ENCODE results near the gene MAP3K5.

Gene MAP3K5

DNA sequence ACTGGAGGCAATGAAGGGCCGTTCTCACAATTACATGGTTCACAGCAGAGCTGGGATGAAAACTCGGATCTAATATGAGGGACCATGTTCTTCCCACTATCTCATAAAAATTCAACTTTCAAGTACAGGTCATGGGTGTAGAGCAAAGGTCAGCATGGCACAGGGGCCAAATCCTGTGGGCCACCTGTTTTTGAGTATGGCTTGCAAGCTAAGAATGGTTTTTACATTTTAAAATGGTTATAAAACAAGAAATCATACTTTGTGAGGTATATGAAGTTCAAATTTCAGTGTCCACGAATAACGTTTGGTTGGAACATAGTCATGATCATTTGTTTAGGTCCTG is 4.6 kb downstream of the MAP3K5 start:
- no peak for DNase-seq (ENCODE audit: low read depth)
- in situ Hi-C loops (cut with HindIII; ENCODE audit: low sequenced_read_pairs) = no loop called here
- TF ChIP-seq, protein P1, sequence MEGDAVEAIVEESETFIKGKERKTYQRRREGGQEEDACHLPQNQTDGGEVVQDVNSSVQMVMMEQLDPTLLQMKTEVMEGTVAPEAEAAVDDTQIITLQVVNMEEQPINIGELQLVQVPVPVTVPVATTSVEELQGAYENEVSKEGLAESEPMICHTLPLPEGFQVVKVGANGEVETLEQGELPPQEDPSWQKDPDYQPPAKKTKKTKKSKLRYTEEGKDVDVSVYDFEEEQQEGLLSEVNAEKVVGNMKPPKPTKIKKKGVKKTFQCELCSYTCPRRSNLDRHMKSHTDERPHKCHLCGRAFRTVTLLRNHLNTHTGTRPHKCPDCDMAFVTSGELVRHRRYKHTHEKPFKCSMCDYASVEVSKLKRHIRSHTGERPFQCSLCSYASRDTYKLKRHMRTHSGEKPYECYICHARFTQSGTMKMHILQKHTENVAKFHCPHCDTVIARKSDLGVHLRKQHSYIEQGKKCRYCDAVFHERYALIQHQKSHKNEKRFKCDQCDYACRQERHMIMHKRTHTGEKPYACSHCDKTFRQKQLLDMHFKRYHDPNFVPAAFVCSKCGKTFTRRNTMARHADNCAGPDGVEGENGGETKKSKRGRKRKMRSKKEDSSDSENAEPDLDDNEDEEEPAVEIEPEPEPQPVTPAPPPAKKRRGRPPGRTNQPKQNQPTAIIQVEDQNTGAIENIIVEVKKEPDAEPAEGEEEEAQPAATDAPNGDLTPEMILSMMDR (IDR thresholded peaks at IDR 0.05; ENCODE audit: low read depth, low read length, missing control alignments) = no peak
- peak overlapping the region; percentile 0 for H3K4me3 ChIP-seq (ENCODE audit: low read depth, low read length)

DNA sequence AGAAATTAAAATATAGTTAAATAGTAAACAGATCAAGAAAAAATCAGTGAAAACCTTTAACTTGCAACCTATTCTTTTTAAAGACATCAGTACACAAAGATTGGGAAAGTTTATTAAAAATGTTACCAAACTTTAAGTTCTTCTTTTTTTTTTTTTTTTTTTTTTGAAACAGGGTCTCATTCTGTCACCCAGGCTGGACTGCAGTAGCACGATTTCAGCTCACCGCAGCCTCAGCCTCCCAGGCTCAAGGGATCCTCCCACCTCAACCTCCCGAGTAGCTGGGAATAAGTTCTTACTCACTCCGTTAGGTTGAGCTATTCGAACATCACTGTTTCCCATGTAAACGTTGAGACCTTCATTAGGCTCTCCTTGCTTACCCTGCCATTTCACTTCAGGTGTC is 5.6 kb downstream of the MAP3K5 start:
- in situ Hi-C loops (cut with HindIII; ENCODE audit: low sequenced_read_pairs) = no loop called here
- DNase-seq (ENCODE audit: low read depth) = no peak
- TF ChIP-seq, protein P1 (IDR thresholded peaks at IDR 0.05; ENCODE audit: low read depth, low read length, missing control alignments) = no peak
- no peak overlapping the region for H3K4me3 ChIP-seq (ENCODE audit: low read depth, low read length)

GRCh38 chr6:136784910-136785746 is 7.1 kb downstream of the MAP3K5 start:
- TF ChIP-seq, protein P1 (IDR thresholded peaks at IDR 0.05; ENCODE audit: low read depth, low read length, missing control alignments) = no peak
- DNase-seq (ENCODE audit: low read depth) = no peak
- H3K4me3 ChIP-seq (ENCODE audit: low read depth, low read length) = no peak overlapping the region
- in situ Hi-C loops (cut with HindIII; ENCODE audit: low sequenced_read_pairs) = no loop called here

DNA sequence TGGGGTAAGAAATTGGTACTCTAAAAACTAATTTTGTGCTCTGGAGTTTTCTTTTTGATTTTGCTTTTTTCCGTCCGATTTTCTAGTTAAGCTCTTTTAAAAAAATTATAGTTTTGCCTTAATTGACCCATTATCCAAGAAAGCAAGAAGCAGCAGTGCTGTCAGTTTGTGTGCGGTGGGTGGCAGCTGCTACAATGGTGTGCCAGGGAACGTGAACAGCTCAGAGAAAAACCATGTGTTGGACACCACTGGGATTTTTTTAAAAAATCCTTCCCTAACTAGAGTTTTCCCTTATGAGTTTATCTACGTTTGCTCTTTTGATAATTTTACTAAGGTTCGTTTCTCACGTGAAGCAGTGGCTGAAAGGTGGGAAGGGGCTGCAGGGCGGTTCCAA is 8.0 kb downstream of the MAP3K5 start:
- in situ Hi-C loops (cut with HindIII; ENCODE audit: low sequenced_read_pairs) = no loop called here
- no peak for DNase-seq (ENCODE audit: low read depth)
- H3K4me3 ChIP-seq (ENCODE audit: low read depth, low read length) = no peak overlapping the region
- TF ChIP-seq, protein P1 (IDR thresholded peaks at IDR 0.05; ENCODE audit: low read depth, low read length, missing control alignments) = no peak

GRCh38 chr6:136783495-136784270 is 8.6 kb downstream of the MAP3K5 start:
- TF ChIP-seq, protein P1 (IDR thresholded peaks at IDR 0.05; ENCODE audit: low read depth, low read length, missing control alignments) = no peak
- DNase-seq (ENCODE audit: low read depth) = no peak
- in situ Hi-C loops (cut with HindIII; ENCODE audit: low sequenced_read_pairs) = no loop called here
- H3K4me3 ChIP-seq (ENCODE audit: low read depth, low read length) = no peak overlapping the region

DNA sequence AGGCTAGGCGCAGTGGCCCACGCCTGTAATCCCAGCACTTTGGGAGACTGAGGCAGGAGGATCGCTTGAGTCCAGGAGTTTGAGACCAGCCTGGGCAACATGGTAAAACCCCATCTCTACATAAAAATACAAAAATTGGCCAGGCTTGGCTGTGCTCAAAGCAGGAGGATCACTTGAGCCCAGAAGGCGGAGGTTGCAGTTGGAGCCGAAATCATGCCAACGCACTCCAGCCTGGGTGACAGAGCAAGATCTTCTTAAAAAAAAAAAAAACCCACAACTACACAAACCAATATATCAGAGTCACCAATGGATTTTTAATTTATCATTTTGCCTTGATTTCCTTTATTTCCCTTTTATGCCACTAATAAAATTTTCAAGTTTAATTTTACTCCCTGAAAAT is 9.3 kb downstream of the MAP3K5 start:
- TF ChIP-seq, protein P1 (IDR thresholded peaks at IDR 0.05; ENCODE audit: low read depth, low read length, missing control alignments) = no peak
- no peak overlapping the region for H3K4me3 ChIP-seq (ENCODE audit: low read depth, low read length)
- in situ Hi-C loops (cut with HindIII; ENCODE audit: low sequenced_read_pairs) = no loop called here
- no peak for DNase-seq (ENCODE audit: low read depth)
